CD4-positive, alpha-beta memory T cell (primary cell): ENCODE results near the gene NPAS2. TPM values are rescaled to one million over a fixed set of nuclear protein-coding genes. Genes with fewer than 3 reads are reported as not detected.

Experiments used
- CTCF ChIA-PET: fragments of 350-600 bp; sonication (Branson Sonifier 250); formaldehyde crosslinking; loops from one replicate; lab custom pipeline; 2021; ENCODE audit warnings: inconsistent platforms; ENCODE audit not compliant: partially characterized antibody; lab: Charles Lee
- POLR2A ChIA-PET: fragments of 350-600 bp; sonication (Branson Sonifier 250); formaldehyde crosslinking; loops from one replicate; lab custom pipeline; 2021; ENCODE audit not compliant: partially characterized antibody; lab: Charles Lee
- DNase-seq, 5 donors: peaks; one replicate each; pipeline versions ENCODE4 v3.0.0 to v3.0.0-alpha.2; 2020 to 2022; ENCODE audit warnings: mixed read lengths in 1 of 5
- H3K27ac ChIP-seq: one replicate; pipeline ENCODE4 v1.7.0; 2013; ENCODE audit warnings: low read depth, low read length
- H3K27me3 ChIP-seq: 2 replicates; pipeline ENCODE4 v1.7.0; 2013; ENCODE audit warnings: mild to moderate bottlenecking, low read length, moderate library complexity; ENCODE audit not compliant: insufficient read depth
- H3K36me3 ChIP-seq: 2 replicates; pipeline ENCODE4 v1.7.0; 2013; ENCODE audit warnings: mild to moderate bottlenecking, low read length, moderate library complexity; ENCODE audit not compliant: insufficient read depth
- H3K4me1 ChIP-seq: 2 replicates; pipeline ENCODE4 v1.7.0; 2013; ENCODE audit warnings: mild to moderate bottlenecking, low read length, moderate library complexity; ENCODE audit not compliant: insufficient read depth
- H3K4me3 ChIP-seq, 2 donors: one replicate each; pipeline ENCODE4 v1.7.0; 2013; ENCODE audit warnings: low read length in 2 of 2, mild to moderate bottlenecking in 1 of 2
- H3K9me3 ChIP-seq, 2 donors: one replicate each; pipeline ENCODE4 v1.7.0; 2013; ENCODE audit warnings: low read length in 2 of 2, control low read depth in 1 of 2; ENCODE audit not compliant: control insufficient read depth in 1 of 2
- H3K27ac Mint-ChIP-seq, 7 donors: one replicate each; pipeline ENCODE4 v1.8.0; 2020 to 2021; ENCODE audit warnings: mixed read lengths in 7 of 7, mild to moderate bottlenecking in 6 of 7, inconsistent platforms in 3 of 7, moderate library complexity in 3 of 7
- H3K27me3 Mint-ChIP-seq, 2 donors: one replicate each; pipeline ENCODE4 v1.8.0; 2020 to 2021; ENCODE audit warnings: mixed read lengths in 2 of 2
- H3K36me3 Mint-ChIP-seq, 2 donors: one replicate each; pipeline ENCODE4 v1.8.0; 2020 to 2021; ENCODE audit warnings: mixed read lengths in 2 of 2, inconsistent platforms in 1 of 2, mild to moderate bottlenecking in 1 of 2
- H3K4me1 Mint-ChIP-seq, 4 donors: one replicate each; pipeline ENCODE4 v1.8.0; 2020 to 2021; ENCODE audit warnings: mixed read lengths in 4 of 4, mild to moderate bottlenecking in 1 of 4
- H3K4me3 Mint-ChIP-seq, 8 donors: one replicate each; pipeline ENCODE4 v1.8.0; 2020 to 2021; ENCODE audit warnings: mixed read lengths in 8 of 8, mild to moderate bottlenecking in 7 of 8, moderate library complexity in 6 of 8, inconsistent platforms in 3 of 8
- H3K9me3 Mint-ChIP-seq, 8 donors: one replicate each; pipeline ENCODE4 v1.8.0; 2020 to 2021; ENCODE audit warnings: mixed read lengths in 8 of 8, mild to moderate bottlenecking in 5 of 8, inconsistent platforms in 3 of 8, moderate library complexity in 1 of 8
- intact Hi-C: fragments of 100-400 bp; cut with micrococcal nuclease; formaldehyde crosslinking; loops from one replicate; pipeline ENCODE4 v1.15.1; 2023
- polyA plus RNA-seq, 2 donors: library from polyadenylated mRNA; unstranded; fragments of 300-500 nt; fragmentation: Illumina TruSeq; gene quantifications; one replicate each; pipeline ENCODE4 v1.2.3, GENCODE V29; 2021
- total RNA-seq, 2 experiments: library from RNA; stranded (reverse); gene quantifications; one replicate each; pipeline ENCODE4 v1.2.3, GENCODE V29; 2021

The NPAS2 gene
- total and polyA plus RNA-seq, 4 experiments from 2014 or later: 0.79 to 2.6 (median 2.1) TPM; not detected in 1

GRCh38 chr2:100807707-100808106 lies 12.2 kb upstream of the NPAS2 start:
- peaks cover 0 to 3% (median 0%) of the 10 kb centered on the region in 8 donors for H3K9me3 Mint-ChIP-seq
- no peaks in the 10 kb centered on the region for H3K36me3 ChIP-seq
- no peak overlapping the region for H3K4me3 ChIP-seq
- H3K36me3 Mint-ChIP-seq: no peaks in the 10 kb centered on the region
- no peak overlapping the region for H3K27ac ChIP-seq
- no peak overlapping the region for H3K27ac Mint-ChIP-seq
- H3K27me3 Mint-ChIP-seq: peaks cover 0 to 10% of the 10 kb centered on the region in 2 donors
- no peaks in the 10 kb centered on the region for H3K9me3 ChIP-seq
- H3K27me3 ChIP-seq: no peaks in the 10 kb centered on the region
- H3K4me3 Mint-ChIP-seq: no peak overlapping the region
- H3K4me1 Mint-ChIP-seq: peaks cover 0 to 2% (median 0%) of the 10 kb centered on the region in 4 donors
- no peak for DNase-seq
- no peaks in the 10 kb centered on the region for H3K4me1 ChIP-seq
- intact Hi-C loops: no loop called here
- ChIA-PET CTCF (no interaction called here), POLR2A (no interaction called here)

- H3K9me3 ChIP-seq: no peaks in the 10 kb centered on the region
- H3K36me3 Mint-ChIP-seq: no peaks in the 10 kb centered on the region
- H3K4me3 ChIP-seq: no peak overlapping the region
- H3K9me3 Mint-ChIP-seq: peaks cover 0 to 3% (median 0%) of the 10 kb centered on the region in 8 donors
- H3K4me3 Mint-ChIP-seq: no peak overlapping the region
- ChIA-PET POLR2A (no interaction called here), CTCF (no interaction called here)
- H3K36me3 ChIP-seq: no peaks in the 10 kb centered on the region
- H3K4me1 ChIP-seq: peaks cover 4% of the 10 kb centered on the region
- no peak for DNase-seq
- H3K27ac ChIP-seq: no peak overlapping the region
- no peaks in the 10 kb centered on the region for H3K27me3 ChIP-seq
- H3K4me1 Mint-ChIP-seq: peaks cover 3 to 6% (median 4%) of the 10 kb centered on the region in 4 donors
- peaks cover 0 to 10% of the 10 kb centered on the region in 2 donors for H3K27me3 Mint-ChIP-seq
- H3K27ac Mint-ChIP-seq: no peak overlapping the region
- intact Hi-C loops: no loop called here
These were observed 11.4 kb upstream of the NPAS2 start for GRCh38 chr2:100808582-100808981.

GRCh38 chr2:100809506-100809905 lies 10.4 kb upstream of the NPAS2 start:
- no peak for DNase-seq
- CTCF ChIA-PET: no interaction called here

DNA sequence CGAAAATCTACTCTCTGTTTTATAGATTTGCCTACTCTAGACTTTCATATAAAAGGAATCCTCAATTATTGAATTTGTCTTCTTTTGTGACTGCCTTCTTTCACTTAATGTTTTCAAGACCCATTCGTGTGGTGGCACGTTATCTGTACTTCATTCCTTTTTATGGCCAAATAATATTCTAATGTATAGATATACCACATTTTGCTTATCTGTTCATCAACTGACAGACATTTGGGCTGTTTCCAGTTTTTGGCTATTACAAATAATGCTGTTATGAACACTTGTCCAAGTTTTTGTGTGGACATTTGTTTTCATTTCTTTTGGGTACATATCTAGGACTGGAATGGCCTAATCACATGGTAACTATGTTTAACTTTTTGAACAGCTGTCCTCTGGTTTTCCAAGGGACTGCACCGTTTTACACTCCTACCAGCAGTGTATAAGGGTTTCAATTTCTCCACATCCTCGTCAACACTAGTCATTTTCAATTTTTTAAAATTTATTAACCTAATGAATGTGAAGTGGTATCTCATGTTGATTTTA lies 9.3 kb upstream of the NPAS2 start:
- no peaks in the 10 kb centered on the region for H3K9me3 ChIP-seq
- H3K27ac ChIP-seq: no peak overlapping the region
- H3K27me3 ChIP-seq: no peaks in the 10 kb centered on the region
- no peaks in the 10 kb centered on the region for H3K36me3 ChIP-seq
- H3K4me3 Mint-ChIP-seq: no peak overlapping the region
- H3K27me3 Mint-ChIP-seq: peaks cover 0 to 11% of the 10 kb centered on the region in 2 donors
- no peaks in the 10 kb centered on the region for H3K36me3 Mint-ChIP-seq
- H3K4me1 Mint-ChIP-seq: peaks cover 6 to 13% (median 11%) of the 10 kb centered on the region in 4 donors
- no peak overlapping the region for H3K27ac Mint-ChIP-seq
- POLR2A ChIA-PET: no interaction called here
- no peak for DNase-seq
- H3K4me1 ChIP-seq: peaks cover 7% of the 10 kb centered on the region
- peaks cover 0 to 3% (median 0%) of the 10 kb centered on the region in 8 donors for H3K9me3 Mint-ChIP-seq
- no peak overlapping the region for H3K4me3 ChIP-seq
- CTCF ChIA-PET: no interaction called here
- intact Hi-C loops: no loop called here

More at GRCh38 chr2:100809506-100809905, 10.4 kb upstream of the NPAS2 start:
- no peak overlapping the region for H3K4me3 ChIP-seq
- POLR2A ChIA-PET: no interaction called here
- H3K9me3 Mint-ChIP-seq: peaks cover 0 to 3% (median 0%) of the 10 kb centered on the region in 8 donors
- no peaks in the 10 kb centered on the region for H3K36me3 ChIP-seq
- H3K9me3 ChIP-seq: no peaks in the 10 kb centered on the region
- no peak overlapping the region for H3K4me3 Mint-ChIP-seq
- peaks cover 6 to 13% (median 11%) of the 10 kb centered on the region in 4 donors for H3K4me1 Mint-ChIP-seq
- H3K4me1 ChIP-seq: peaks cover 7% of the 10 kb centered on the region
- no peak overlapping the region for H3K27ac Mint-ChIP-seq
- H3K27me3 Mint-ChIP-seq: peaks cover 0 to 11% of the 10 kb centered on the region in 2 donors
- intact Hi-C loops: no loop called here
- H3K27ac ChIP-seq: no peak overlapping the region
- no peaks in the 10 kb centered on the region for H3K27me3 ChIP-seq
- no peaks in the 10 kb centered on the region for H3K36me3 Mint-ChIP-seq

GRCh38 chr2:100812116-100812515 lies 7.8 kb upstream of the NPAS2 start:
- Histone ChIP-seq H3K36me3 (no peaks in the 10 kb centered on the region), H3K4me3 (no peak overlapping the region), H3K27ac (no peak overlapping the region), H3K9me3 (no peaks in the 10 kb centered on the region), H3K4me1 (peaks cover 7% of the 10 kb centered on the region), H3K27me3 (no peaks in the 10 kb centered on the region)
- H3K9me3 Mint-ChIP-seq: peaks cover 0 to 3% (median 0%) of the 10 kb centered on the region in 8 donors
- peak overlapping the region in 2 of 7 donors; percentile 55 to 78 for H3K27ac Mint-ChIP-seq
- peaks cover 6 to 13% (median 11%) of the 10 kb centered on the region in 4 donors for H3K4me1 Mint-ChIP-seq
- H3K36me3 Mint-ChIP-seq: no peaks in the 10 kb centered on the region
- no peak for DNase-seq
- H3K4me3 Mint-ChIP-seq: peak overlapping the region in 2 of 8 donors; percentile 0 to 15
- CTCF ChIA-PET: no interaction called here
- H3K27me3 Mint-ChIP-seq: peaks cover 0 to 10% of the 10 kb centered on the region in 2 donors
- POLR2A ChIA-PET: no interaction called here
- intact Hi-C loops: no loop called here

DNA sequence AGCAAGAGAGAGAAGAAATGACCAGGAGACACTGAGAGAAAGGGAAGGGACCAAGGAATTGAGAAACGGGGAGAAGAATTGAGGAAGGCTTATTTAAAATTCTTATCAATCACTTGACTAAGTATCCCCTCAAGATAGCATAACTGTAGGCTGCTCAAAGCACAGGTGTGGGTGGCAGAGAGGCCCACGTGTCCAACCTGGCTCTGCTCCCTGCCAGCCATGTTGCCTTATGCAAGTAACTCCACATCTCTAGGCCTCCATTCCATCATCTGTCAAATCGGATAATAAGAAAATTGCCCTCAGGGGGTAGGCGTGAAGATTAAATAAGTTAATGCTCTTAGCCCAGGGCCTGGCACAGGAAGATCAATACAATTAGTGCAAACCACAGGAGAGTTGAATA lies 7.4 kb upstream of the NPAS2 start:
- Mint-ChIP-seq H3K9me3 (peaks cover 0 to 3% (median 0%) of the 10 kb centered on the region in 8 donors), H3K4me1 (peaks cover 6 to 13% (median 11%) of the 10 kb centered on the region in 4 donors), H3K27ac (peak overlapping the region in 2 of 7 donors; percentile 55 to 78), H3K27me3 (peaks cover 2 to 9% of the 10 kb centered on the region in 2 donors), H3K36me3 (no peaks in the 10 kb centered on the region), H3K4me3 (no peak overlapping the region)
- POLR2A ChIA-PET: no interaction called here
- Histone ChIP-seq H3K4me3 (no peak overlapping the region), H3K27me3 (no peaks in the 10 kb centered on the region), H3K9me3 (no peaks in the 10 kb centered on the region), H3K27ac (no peak overlapping the region), H3K4me1 (peaks cover 7% of the 10 kb centered on the region), H3K36me3 (no peaks in the 10 kb centered on the region)
- DNase-seq: no peak
- intact Hi-C loops: no loop called here
- CTCF ChIA-PET: no interaction called here

- H3K27ac Mint-ChIP-seq: no peak overlapping the region
- Histone ChIP-seq H3K27ac (no peak overlapping the region), H3K9me3 (no peaks in the 10 kb centered on the region), H3K27me3 (no peaks in the 10 kb centered on the region), H3K4me3 (no peak overlapping the region), H3K36me3 (no peaks in the 10 kb centered on the region), H3K4me1 (peaks cover 7% of the 10 kb centered on the region)
- H3K4me3 Mint-ChIP-seq: no peak overlapping the region
- peaks cover 0 to 3% (median 0%) of the 10 kb centered on the region in 8 donors for H3K9me3 Mint-ChIP-seq
- intact Hi-C loops: no loop called here
- peaks cover 8 to 22% (median 15%) of the 10 kb centered on the region in 4 donors for H3K4me1 Mint-ChIP-seq
- H3K36me3 Mint-ChIP-seq: no peaks in the 10 kb centered on the region
- ChIA-PET POLR2A (no interaction called here), CTCF (interaction anchor here (1.6 kb wide), 1 partner anchor 203 kb away, joined by 4 read pairs; no protein-coding TSS in a partner anchor)
- DNase-seq: no peak
- peaks cover 10 to 19% of the 10 kb centered on the region in 2 donors for H3K27me3 Mint-ChIP-seq
These were observed 6.4 kb upstream of the NPAS2 start for GRCh38 chr2:100813527-100813926.
